Occipital lobe (tissue), 2 donors: ENCODE results near the gene ODAD4. TPM values are rescaled to one million over a fixed set of nuclear protein-coding genes. Genes with fewer than 3 reads are reported as not detected.

Experiments
- DNase-seq: peaks from one replicate; lab custom pipeline; 2025; lab: John Stamatoyannopoulos, UW
- total RNA-seq: library from RNA; depleted of rRNA; stranded (reverse); fragments of >200 nt; gene quantifications from one replicate; pipeline ENCODE4 v1.2.3, GENCODE V29; 2014

Gene ODAD4
- total RNA-seq, 1 donor from 2014 or later, result 1.6 TPM

DNA sequence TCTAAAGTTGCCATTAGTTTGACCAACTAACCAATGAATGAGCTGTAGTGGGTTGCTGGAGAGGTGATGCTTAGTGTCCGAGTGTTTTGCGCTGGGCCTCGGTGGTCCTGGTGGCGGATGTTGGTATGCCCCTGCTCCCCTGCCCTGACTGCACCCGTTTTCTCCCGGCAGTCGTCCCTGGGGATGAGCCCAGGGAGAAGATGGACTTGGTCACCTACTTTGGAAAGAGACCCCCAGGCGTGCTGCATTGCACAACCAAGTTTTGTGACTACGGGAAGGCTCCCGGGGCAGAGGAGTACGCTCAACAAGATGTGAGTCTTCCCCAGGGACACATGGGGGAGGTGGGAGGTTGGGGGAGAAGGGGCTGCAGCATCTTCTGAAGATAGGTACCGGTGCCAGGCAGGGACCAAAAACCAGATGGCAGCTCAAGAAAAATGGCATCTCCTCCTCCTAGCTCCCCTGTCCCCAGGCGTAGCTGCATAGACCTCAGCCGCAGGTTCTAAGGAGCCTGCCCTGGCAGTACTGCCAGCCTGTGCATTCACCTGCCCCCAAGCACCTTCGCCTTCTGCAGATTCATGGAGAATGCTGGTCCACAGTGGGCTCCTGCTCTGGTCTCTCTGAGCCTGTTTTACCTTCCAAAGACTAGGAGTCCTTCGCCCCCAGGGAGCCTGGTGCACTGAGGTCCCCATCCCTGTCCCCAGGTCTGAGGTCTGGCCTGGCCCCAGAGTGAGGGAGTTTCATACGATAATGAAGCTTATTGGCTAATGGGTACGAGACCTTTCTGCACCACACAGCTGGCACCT is 41.5 kb downstream of the ODAD4 start:
- DNase-seq, result no peak

- no peak for DNase-seq
Measured at GRCh38 chr17:41972571-41973407, 42.4 kb downstream of the ODAD4 start.

DNA sequence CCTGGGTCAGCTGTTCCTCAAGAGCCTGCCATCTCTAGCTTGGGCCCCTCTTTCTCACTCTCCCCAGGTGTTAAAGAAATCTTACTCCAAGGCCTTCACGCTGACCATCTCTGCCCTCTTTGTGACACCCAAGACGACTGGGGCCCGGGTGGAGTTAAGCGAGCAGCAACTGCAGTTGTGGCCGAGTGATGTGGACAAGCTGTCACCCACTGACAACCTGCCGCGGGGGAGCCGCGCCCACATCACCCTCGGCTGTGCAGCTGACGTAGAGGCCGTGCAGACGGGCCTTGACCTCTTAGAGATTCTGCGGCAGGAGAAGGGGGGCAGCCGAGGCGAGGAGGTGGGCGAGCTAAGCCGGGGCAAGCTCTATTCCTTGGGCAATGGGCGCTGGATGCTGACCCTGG is 43.0 kb downstream of the ODAD4 start:
- DNase-seq, result no peak

DNA sequence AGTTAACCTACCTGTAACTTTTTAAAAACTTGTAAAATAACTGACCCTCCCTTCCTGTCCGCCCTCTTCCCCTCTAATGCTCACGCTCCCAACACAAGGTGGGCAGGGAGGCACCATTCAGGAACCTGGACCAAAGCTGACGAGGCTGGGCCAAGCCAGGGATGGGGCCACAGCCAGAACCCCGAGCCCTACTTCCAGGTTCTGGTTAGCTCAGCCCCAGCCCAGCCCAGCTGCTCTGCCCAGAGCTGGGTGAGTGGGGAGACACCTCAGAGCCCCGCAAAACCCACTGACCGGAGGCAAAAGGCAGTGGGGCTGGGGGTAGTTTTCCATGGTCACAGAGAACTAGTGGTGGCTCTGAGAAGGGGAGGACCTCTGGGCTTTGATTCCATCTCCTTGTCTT is 43.6 kb downstream of the ODAD4 start:
- no peak for DNase-seq

- DNase-seq, result no peak
Measured at GRCh38 chr17:41974658-41975057, 44.2 kb downstream of the ODAD4 start.

GRCh38 chr17:41975099-41976083 is 45.0 kb downstream of the ODAD4 start:
- DNase-seq, result peak; percentile 64

GRCh38 chr17:41976142-41976768 is 45.8 kb downstream of the ODAD4 start:
- DNase-seq, result no peak

- no peak for DNase-seq
Measured at GRCh38 chr17:41977991-41978390, 47.6 kb downstream of the ODAD4 start.

DNA sequence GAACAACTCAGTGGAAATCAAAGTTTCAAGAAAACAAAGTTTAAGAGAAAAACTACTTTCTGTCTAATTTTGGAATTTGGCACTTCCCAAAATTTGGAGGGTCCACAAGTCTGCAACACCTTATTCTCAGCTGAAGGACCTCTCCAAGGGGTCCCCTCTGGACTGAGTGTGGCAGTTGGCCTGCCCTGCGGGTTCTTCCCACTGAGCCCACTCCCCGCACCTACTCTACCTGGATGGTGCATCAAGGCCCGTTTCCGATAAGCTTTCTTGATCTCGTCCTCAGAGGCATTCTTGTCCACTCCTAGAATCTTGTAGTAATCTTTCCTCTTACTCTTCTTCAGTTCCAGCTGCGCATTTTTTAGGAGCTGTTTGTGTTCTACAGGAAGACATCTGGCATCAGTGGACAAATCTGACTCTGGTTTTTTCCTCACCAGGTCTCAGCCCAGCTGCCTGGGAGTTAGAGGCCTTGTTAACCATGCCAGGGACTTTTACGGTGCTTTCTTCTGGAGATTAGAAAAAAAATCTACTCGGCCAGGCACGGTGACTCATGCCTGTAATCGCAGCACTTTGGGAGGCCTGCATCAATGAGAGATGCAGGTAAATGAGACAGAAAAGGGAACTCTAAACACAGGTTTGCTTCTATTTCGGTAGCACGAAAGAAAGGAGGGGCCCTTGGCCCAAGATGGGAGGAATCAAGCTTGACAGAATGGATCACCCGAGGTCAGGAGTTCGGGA is 51.8 kb downstream of the ODAD4 start:
- no peak for DNase-seq

DNA sequence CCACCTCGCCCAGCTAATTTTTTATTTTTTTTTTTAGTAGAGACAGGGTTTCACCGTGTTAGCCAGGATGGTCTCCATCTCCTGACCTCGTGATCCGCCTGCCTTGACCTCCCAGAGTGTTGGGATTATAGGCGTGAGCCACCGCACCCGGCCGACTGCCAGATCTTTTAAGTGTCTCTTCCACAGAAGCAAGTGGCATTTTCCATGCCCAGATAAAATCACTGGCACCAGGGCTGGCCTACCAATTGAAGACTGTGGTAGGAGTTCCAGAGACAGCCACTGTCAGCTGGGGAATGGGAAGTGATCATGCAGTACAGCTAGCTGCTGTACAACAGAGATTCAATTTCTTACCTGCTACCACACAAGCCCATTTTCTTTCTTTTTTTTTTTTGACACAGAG is 54.0 kb downstream of the ODAD4 start:
- DNase-seq, result no peak

GRCh38 chr17:41985919-41986318 is 55.5 kb downstream of the ODAD4 start:
- DNase-seq, result no peak

DNA sequence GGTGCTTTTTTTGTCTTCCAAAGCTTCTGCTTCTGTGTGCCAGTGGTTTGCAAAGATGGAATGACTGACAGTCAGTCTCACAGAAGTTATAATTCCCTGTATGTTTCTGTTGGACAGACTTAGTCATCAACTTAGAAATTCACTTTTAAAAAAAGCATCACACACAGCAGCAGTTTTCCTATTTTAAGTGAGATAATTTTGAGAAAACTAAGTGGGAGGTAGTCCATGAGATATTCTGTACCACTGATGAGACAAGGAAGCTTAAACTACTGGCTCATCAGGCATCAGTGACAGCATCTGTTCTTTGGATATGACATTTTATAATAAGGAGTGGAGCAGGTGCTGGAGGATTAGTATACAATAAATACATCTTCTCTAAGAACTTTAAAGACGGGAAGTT is 56.2 kb downstream of the ODAD4 start:
- no peak for DNase-seq

- no peak for DNase-seq
Measured at GRCh38 chr17:41987642-41988041, 57.2 kb downstream of the ODAD4 start.

DNA sequence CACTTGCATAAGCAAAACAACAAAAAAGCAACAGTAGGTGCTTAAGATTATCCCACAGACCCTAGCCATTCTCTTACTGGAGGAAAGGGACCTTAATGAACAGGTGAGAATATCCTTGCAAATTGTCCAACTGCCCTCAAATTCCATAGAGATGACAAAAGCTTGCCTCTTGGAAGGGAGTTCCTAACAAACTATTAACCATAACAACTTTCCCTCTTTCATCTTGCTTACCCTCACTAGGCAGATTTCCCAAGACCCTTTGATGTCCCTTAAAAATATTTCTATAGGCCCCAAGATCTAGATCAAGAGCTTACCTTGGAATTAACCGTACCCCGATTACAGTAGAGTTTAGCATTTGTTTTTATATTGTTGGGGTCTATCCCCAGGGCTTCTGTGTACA is 58.0 kb downstream of the ODAD4 start:
- no peak for DNase-seq

GRCh38 chr17:41989702-41990419 is 59.4 kb downstream of the ODAD4 start:
- no peak for DNase-seq

DNA sequence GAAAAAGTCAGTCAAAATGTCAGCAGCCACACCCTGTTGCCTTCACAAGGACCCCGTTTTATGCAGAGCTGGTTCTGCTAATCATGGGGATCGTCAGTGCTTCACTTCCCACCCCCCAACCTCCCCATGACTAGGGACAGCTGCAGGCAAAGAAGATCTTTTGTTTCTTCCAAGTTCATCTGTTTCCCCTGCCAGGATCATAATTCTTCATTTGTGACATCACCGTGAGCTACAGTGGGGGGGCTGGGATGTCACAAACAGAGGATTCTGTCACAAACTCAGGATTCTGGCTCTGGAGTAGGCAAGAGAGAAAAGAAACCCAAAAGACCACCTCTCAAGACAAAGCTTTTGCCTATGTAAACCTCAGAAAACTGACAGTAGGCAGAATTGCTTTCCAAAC is 62.2 kb downstream of the ODAD4 start:
- peak; percentile 54 for DNase-seq

DNA sequence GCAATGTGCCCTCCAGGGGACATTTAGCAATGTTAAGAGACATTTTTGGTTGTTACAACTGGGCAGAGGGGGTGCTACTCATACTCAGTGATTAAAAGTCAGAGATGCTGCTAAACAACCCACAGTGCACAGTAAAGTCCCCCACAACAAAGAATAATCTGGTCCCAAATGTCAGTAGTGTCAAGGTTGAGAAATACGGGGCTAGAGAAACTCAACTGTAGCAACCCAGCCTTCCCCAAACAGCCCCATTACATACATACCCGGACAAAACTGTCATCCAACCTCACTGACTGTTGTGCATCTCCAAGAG is 66.4 kb downstream of the ODAD4 start:
- DNase-seq, result no peak

GRCh38 chr17:41998497-41998896 is 68.1 kb downstream of the ODAD4 start:
- no peak for DNase-seq

GRCh38 chr17:42000413-42001133 is 70.2 kb downstream of the ODAD4 start:
- no peak for DNase-seq
